ENCODE results near the gene DDX51.
A peak's percentile ranks its signal among the peaks of the same experiment; 100 is the strongest.
"Not testable (repeated sequence)": the region's sequence is repeated elsewhere in the genome, so short reads cannot be mapped to it uniquely, and the experiment has no call there.

DDX51 gene

GRCh38 chr12:132153501-132154340 lies 9.6 kb upstream of the DDX51 start:
- TF ChIP-seq, protein P1, sequence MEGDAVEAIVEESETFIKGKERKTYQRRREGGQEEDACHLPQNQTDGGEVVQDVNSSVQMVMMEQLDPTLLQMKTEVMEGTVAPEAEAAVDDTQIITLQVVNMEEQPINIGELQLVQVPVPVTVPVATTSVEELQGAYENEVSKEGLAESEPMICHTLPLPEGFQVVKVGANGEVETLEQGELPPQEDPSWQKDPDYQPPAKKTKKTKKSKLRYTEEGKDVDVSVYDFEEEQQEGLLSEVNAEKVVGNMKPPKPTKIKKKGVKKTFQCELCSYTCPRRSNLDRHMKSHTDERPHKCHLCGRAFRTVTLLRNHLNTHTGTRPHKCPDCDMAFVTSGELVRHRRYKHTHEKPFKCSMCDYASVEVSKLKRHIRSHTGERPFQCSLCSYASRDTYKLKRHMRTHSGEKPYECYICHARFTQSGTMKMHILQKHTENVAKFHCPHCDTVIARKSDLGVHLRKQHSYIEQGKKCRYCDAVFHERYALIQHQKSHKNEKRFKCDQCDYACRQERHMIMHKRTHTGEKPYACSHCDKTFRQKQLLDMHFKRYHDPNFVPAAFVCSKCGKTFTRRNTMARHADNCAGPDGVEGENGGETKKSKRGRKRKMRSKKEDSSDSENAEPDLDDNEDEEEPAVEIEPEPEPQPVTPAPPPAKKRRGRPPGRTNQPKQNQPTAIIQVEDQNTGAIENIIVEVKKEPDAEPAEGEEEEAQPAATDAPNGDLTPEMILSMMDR (conservative IDR thresholded peaks at IDR 0.05) = peak; percentile 99
- no peak overlapping the region for H3K27ac ChIP-seq

DNA sequence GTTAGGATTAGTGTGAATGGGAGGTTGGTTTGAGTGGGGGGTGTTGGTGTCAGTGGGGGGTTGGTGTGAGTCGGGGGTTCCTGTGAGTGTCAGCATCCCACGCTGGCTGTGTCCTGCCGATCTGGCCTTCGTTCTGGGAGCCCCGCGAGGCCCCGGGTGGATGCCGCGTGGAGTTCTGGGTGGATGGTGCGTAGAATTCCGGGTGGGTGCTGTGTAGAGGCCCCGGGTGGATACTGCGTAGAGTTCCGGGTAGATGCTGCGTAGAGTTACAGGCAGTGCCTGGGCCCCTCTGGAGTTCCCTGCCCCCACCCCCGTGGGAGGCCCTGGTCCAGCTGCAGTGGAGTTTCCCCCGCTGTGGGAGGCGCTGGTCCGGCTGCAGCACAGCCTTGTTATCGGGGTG lies 8.8 kb upstream of the DDX51 start:
- TF ChIP-seq, protein P1 (conservative IDR thresholded peaks at IDR 0.05) = no peak

DNA sequence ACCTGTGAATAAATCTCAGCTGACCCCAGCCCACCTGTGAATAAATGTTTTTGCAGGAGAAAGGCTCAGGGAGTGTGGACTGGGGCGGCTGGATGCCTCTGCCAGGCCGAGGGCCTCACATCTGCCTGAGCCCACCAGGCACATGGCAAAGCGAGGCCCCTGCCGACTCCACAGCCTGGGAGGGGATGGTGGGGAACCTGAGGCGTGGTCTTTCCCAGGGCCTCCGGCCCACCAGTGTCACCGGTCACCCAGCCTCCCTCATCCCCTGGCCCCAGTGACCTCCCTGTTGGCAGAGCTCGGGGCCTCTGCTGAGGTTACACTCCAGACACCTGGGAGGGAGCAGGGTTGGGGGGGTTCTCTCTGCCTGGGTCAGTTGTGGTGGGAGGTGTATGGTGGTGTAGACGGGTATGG lies 8.3 kb upstream of the DDX51 start:
- no peak overlapping the region for H3K27ac ChIP-seq
- TF ChIP-seq, protein P1 (conservative IDR thresholded peaks at IDR 0.05) = no peak

More for the DNA sequence above, 8.8 kb upstream of the DDX51 start:
- H3K27ac ChIP-seq = no peak overlapping the region

- TF ChIP-seq, protein P1 (conservative IDR thresholded peaks at IDR 0.05) = no peak
Measured at GRCh38 chr12:132151766-132152410, 7.8 kb upstream of the DDX51 start.

DNA sequence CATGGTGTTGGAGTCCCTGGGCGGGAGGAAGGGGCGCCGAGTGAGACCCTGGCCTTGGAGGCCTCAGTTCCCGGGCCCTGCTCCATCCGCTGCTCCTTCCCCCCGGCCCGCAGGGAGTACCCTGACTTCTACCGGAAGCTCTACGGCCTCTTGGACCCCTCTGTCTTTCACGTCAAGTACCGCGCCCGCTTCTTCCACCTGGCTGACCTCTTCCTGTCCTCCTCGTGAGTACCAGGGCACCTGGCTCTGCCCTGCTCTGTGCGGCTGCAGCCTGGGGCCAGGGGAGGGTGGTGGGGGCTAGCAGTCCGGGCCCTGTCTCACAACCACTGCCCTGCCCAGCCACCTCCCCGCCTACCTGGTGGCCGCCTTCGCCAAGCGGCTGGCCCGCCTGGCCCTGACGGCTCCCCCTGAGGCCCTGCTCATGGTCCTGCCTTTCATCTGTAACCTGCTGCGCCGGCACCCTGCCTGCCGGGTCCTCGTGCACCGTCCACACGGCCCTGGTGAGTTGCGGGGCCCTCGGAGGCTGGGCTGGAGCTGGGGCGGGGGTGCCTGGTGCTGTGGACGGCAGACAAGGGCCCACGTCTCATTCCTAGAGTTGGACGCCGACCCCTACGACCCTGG lies 7.1 kb upstream of the DDX51 start:
- no peak overlapping the region for H3K27ac ChIP-seq
- TF ChIP-seq, protein P1 (conservative IDR thresholded peaks at IDR 0.05) = no peak

More at GRCh38 chr12:132151766-132152410, 7.8 kb upstream of the DDX51 start:
- no peak overlapping the region for H3K27ac ChIP-seq

GRCh38 chr12:132150780-132151144 lies 6.6 kb upstream of the DDX51 start:
- H3K27ac ChIP-seq = no peak overlapping the region
- TF ChIP-seq, protein P1 (conservative IDR thresholded peaks at IDR 0.05) = no peak

GRCh38 chr12:132149526-132149925 lies 5.4 kb upstream of the DDX51 start:
- H3K27ac ChIP-seq = not testable (repeated sequence)

Data from VCaP (cell line).